WERI-Rb-1 (cell line): ENCODE results near the gene RAET1L.

Experiments used
- DNase-seq: peaks from one replicate; pipeline ENCODE4 v3.0.0-alpha.2; 2020
- H3K27ac ChIP-seq: fragments of 250-450 bp; sonication (Bioruptor Pico); 2 replicates; pipeline ENCODE4 v1.5.1; 2020; ENCODE audit warnings: mild to moderate bottlenecking, moderate library complexity
- H3K27me3 ChIP-seq: fragments of 250-450 bp; sonication (Bioruptor Pico); 2 replicates; pipeline ENCODE4 v1.5.1; 2021; ENCODE audit warnings: mild to moderate bottlenecking, low read depth, moderate library complexity; ENCODE audit not compliant: insufficient read depth, severe bottlenecking
- H3K36me3 ChIP-seq: fragments of 250-450 bp; sonication (Bioruptor Pico); 2 replicates; pipeline ENCODE4 v1.5.1; 2020; ENCODE audit warnings: mild to moderate bottlenecking, moderate library complexity
- H3K4me3 ChIP-seq: 2 replicates; pipeline ENCODE4 v1.5.1; 2011; ENCODE audit warnings: low read depth, mild to moderate bottlenecking, control low read depth, low read length
- H3K9me3 ChIP-seq: fragments of 250-450 bp; sonication (Bioruptor Pico); 2 replicates; pipeline ENCODE4 v1.5.1; 2021; ENCODE audit warnings: mild to moderate bottlenecking, moderate library complexity; ENCODE audit not compliant: severe bottlenecking
- TF ChIP-seq, protein P1 (sequence below): IDR thresholded peaks from 2 replicates; pipeline ENCODE4 v1.5.1; 2011; ENCODE audit warnings: low read depth, mild to moderate bottlenecking, control low read depth, inconsistent platforms, low read length

RAET1L gene

GRCh38 chr6:150032598-150032997, 7.3 kb upstream of the RAET1L start:
- H3K27me3 ChIP-seq: peaks cover 85% of the 10 kb centered on the region
- no peaks in the 10 kb centered on the region for H3K9me3 ChIP-seq
- no peak overlapping the region for H3K4me3 ChIP-seq
- H3K36me3 ChIP-seq: no peaks in the 10 kb centered on the region
- no peak for DNase-seq
- TF ChIP-seq, protein P1, sequence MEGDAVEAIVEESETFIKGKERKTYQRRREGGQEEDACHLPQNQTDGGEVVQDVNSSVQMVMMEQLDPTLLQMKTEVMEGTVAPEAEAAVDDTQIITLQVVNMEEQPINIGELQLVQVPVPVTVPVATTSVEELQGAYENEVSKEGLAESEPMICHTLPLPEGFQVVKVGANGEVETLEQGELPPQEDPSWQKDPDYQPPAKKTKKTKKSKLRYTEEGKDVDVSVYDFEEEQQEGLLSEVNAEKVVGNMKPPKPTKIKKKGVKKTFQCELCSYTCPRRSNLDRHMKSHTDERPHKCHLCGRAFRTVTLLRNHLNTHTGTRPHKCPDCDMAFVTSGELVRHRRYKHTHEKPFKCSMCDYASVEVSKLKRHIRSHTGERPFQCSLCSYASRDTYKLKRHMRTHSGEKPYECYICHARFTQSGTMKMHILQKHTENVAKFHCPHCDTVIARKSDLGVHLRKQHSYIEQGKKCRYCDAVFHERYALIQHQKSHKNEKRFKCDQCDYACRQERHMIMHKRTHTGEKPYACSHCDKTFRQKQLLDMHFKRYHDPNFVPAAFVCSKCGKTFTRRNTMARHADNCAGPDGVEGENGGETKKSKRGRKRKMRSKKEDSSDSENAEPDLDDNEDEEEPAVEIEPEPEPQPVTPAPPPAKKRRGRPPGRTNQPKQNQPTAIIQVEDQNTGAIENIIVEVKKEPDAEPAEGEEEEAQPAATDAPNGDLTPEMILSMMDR: no peak
- H3K27ac ChIP-seq: no peak overlapping the region

DNA sequence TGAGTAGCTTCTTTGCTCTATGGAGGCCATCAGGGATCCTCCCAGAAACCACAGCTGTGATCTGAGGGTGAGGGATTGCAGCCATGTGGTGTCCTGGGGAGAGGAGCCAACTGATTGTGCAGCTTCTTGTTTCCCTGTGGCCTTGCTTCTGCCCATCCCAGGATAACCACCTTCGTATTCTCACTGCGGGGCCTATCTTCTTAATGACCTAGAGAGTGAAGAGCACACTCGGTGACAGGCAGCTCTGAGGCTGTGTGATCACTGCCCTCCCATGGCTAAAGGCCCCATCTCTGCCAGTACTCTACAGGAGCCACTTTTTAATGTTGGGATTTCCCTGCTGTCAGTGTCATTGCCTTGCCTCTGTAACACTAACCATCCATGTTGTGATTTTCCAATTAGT, 5.3 kb upstream of the RAET1L start:
- TF ChIP-seq, protein P1: no peak
- DNase-seq: no peak
- Histone ChIP-seq H3K4me3 (no peak overlapping the region), H3K36me3 (no peaks in the 10 kb centered on the region), H3K27me3 (peaks cover 85% of the 10 kb centered on the region), H3K27ac (no peak overlapping the region), H3K9me3 (no peaks in the 10 kb centered on the region)

- Histone ChIP-seq H3K27ac (no peak overlapping the region), H3K4me3 (no peak overlapping the region), H3K9me3 (no peaks in the 10 kb centered on the region), H3K27me3 (peaks cover 85% of the 10 kb centered on the region), H3K36me3 (no peaks in the 10 kb centered on the region)
- DNase-seq: no peak
- TF ChIP-seq, protein P1: no peak
Observed at GRCh38 chr6:150029749-150030148, 4.4 kb upstream of the RAET1L start.

GRCh38 chr6:150029276-150029675, 3.9 kb upstream of the RAET1L start:
- H3K27ac ChIP-seq: no peak overlapping the region
- no peaks in the 10 kb centered on the region for H3K9me3 ChIP-seq
- H3K27me3 ChIP-seq: peaks cover 86% of the 10 kb centered on the region
- H3K4me3 ChIP-seq: no peak overlapping the region
- no peaks in the 10 kb centered on the region for H3K36me3 ChIP-seq
- TF ChIP-seq, protein P1: no peak
- DNase-seq: no peak

GRCh38 chr6:150028799-150029198, 3.5 kb upstream of the RAET1L start:
- no peak overlapping the region for H3K27ac ChIP-seq
- TF ChIP-seq, protein P1: no peak
- no peak for DNase-seq
- no peaks in the 10 kb centered on the region for H3K9me3 ChIP-seq
- no peak overlapping the region for H3K4me3 ChIP-seq
- no peaks in the 10 kb centered on the region for H3K36me3 ChIP-seq
- H3K27me3 ChIP-seq: peaks cover 86% of the 10 kb centered on the region

GRCh38 chr6:150027806-150028565, 2.7 kb upstream of the RAET1L start:
- Histone ChIP-seq H3K27me3 (peaks cover 79% of the 10 kb centered on the region), H3K9me3 (no peaks in the 10 kb centered on the region), H3K4me3 (no peak overlapping the region), H3K27ac (no peak overlapping the region), H3K36me3 (no peaks in the 10 kb centered on the region)
- no peak for DNase-seq
- TF ChIP-seq, protein P1: no peak
